ENCODE data around the gene PPP2R1B. TPM values are rescaled to one million over a fixed set of nuclear protein-coding genes. Genes with fewer than 3 reads are reported as not detected.

The PPP2R1B gene
- polyA plus RNA-seq, 1 donor from 2014 or later: 14.9 TPM

DNA sequence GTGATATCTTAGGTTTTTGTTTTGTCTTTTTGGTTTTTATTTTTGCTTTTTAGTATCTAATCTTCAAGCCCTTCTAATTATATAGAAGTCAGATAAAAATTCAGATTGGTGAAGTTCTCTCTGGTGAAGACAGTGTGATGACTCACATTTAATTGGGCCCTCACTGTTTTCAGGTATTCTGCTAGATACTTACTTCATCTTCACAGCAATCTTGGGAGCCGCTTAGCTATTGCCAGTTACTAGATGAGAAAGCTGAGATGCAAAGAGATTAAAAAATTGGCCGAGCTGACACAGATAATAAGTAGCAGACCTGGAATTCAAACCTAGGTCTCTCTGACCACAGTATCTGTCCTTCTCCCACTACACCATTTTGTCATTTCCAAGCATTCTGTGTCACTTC, 75.0 kb downstream of the PPP2R1B start:
- H3K4me1 Mint-ChIP-seq: peaks cover 0 to 4% (median 0%) of the 10 kb centered on the region in 3 donors
- H3K4me3 Mint-ChIP-seq: no peak overlapping the region
- H3K27me3 Mint-ChIP-seq: no peaks in the 10 kb centered on the region
- H3K36me3 Mint-ChIP-seq: peaks cover 18% of the 10 kb centered on the region
- H3K27ac Mint-ChIP-seq: no peak overlapping the region
- no peaks in the 10 kb centered on the region for H3K9me3 Mint-ChIP-seq

DNA sequence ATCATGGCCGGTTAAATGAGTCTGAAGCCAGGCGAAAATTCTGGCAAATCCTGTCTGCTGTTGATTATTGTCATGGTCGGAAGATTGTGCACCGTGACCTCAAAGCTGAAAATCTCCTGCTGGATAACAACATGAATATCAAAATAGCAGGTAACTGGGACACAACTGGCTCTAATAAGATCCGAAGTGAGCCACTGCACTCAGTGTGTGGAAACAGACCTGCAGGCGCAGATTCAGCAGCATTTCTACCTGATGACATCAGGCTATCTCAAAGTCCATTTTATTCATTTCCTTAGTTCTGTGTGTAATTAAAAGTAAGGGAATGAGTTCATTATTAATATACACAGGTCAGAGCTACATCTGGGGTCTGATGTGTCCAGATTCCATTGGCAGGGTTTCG, 78.2 kb downstream of the PPP2R1B start:
- H3K27me3 Mint-ChIP-seq: no peaks in the 10 kb centered on the region
- peak overlapping the region in 1 of 3 donors; percentile 54 for H3K27ac Mint-ChIP-seq
- no peaks in the 10 kb centered on the region for H3K9me3 Mint-ChIP-seq
- peaks cover 25% of the 10 kb centered on the region for H3K36me3 Mint-ChIP-seq
- no peak overlapping the region for H3K4me3 Mint-ChIP-seq
- peaks cover 0 to 3% (median 1%) of the 10 kb centered on the region in 3 donors for H3K4me1 Mint-ChIP-seq

DNA sequence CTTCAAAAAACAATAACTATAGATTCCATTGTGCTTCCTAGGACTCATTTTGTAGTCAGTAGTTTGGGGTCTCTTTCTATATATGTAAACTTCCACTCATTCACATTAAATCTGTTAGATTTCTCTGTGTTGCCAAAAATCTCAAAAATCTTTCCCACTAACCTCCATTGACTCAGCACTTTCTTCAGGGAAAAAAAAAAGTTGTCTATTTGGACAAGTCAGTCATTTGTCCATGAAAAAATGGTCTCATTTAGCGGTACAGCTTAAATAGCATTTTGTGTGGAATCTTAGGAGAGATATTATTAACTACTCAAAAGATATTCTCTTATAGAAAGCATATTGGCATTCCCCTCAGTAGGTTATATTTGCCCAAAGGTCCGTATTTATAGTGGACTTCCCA, 81.9 kb downstream of the PPP2R1B start:
- Mint-ChIP-seq H3K4me3 (no peak overlapping the region), H3K9me3 (no peaks in the 10 kb centered on the region), H3K36me3 (peaks cover 17% of the 10 kb centered on the region), H3K27ac (peak overlapping the region in 1 of 3 donors; percentile 24), H3K4me1 (peaks cover 0 to 3% (median 1%) of the 10 kb centered on the region in 3 donors), H3K27me3 (no peaks in the 10 kb centered on the region)

DNA sequence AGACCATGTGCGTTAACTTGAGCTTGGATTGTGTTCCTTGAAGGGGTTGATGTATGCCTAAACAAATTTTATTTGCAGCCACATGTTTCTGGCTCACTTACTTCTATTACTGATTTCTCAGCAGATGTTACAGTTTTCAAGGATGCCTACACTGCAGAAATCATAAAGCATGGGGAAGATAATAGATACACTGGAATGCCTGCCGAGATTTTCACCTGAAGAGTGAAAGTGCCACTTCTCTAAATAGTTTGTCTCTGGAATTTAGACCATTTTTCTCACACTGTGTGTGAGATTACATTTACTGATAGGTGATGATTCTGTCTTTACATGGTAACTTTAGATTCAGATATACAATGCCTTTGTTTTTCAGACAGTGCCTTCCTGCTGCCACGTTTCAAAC, 82.4 kb downstream of the PPP2R1B start:
- H3K36me3 Mint-ChIP-seq: peaks cover 16% of the 10 kb centered on the region
- H3K9me3 Mint-ChIP-seq: no peaks in the 10 kb centered on the region
- H3K27ac Mint-ChIP-seq: no peak overlapping the region
- no peak overlapping the region for H3K4me3 Mint-ChIP-seq
- no peaks in the 10 kb centered on the region for H3K27me3 Mint-ChIP-seq
- H3K4me1 Mint-ChIP-seq: peaks cover 0 to 3% (median 1%) of the 10 kb centered on the region in 3 donors

DNA sequence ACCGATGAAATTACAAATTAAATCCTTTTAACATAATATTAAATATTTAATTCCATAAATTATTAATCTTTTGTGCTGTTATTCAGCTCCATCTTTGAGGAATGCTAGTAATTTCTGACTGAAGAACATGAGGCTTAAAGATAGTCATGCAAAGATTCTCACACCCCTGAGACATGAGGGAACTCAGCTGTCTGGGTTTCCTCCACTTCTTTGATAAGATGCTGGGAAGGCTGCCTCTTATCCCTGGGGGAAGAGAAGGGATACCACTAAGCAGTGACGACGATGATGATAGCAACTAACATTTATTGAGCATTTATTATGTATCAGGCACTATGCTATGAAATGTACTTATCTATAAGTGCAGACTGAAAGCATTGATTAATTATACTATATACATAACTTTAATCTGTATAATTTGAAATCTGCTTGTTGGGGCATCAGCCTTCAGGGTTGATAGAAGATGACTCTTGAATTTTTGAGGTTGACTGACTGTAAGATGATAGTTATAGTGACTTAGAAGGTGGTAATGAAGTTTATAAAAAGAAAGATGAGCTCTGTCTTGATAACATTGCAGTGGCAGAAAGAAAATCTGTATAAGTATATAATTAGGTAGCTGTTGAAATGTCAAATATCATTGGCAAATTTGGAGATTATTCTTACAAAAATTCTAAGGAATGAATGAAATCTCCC, 85.6 kb downstream of the PPP2R1B start:
- Mint-ChIP-seq H3K9me3 (peaks cover 0 to 3% (median 0%) of the 10 kb centered on the region in 3 donors), H3K36me3 (peaks cover 17% of the 10 kb centered on the region), H3K27me3 (no peaks in the 10 kb centered on the region), H3K27ac (no peak overlapping the region), H3K4me1 (peaks cover 0 to 6% (median 0%) of the 10 kb centered on the region in 3 donors), H3K4me3 (no peak overlapping the region)

Other genes with a start within 250 kb of the PPP2R1B start
- gene LAYN, start 225.7 kb downstream of the PPP2R1B start, polyA plus RNA-seq: not detected
- 0.41 TPM for gene SIK2, start 163.9 kb downstream of the PPP2R1B start, polyA plus RNA-seq
- gene ALG9, start 105.2 kb upstream of the PPP2R1B start, polyA plus RNA-seq: 13.6 TPM
- gene FDXACB1, start 112.8 kb upstream of the PPP2R1B start, polyA plus RNA-seq: 6.8 TPM
- 25.7 TPM for gene CFAP68, start 113.2 kb upstream of the PPP2R1B start, polyA plus RNA-seq
- not detected for gene CRYAB, start 145.4 kb upstream of the PPP2R1B start, polyA plus RNA-seq
- not detected for gene HSPB2, start 146.3 kb upstream of the PPP2R1B start, polyA plus RNA-seq
- not detected for gene C11orf52, start 152.5 kb upstream of the PPP2R1B start, polyA plus RNA-seq
- gene DIXDC1, start 171.0 kb upstream of the PPP2R1B start, polyA plus RNA-seq: 0.34 TPM